22Rv1 (cell line): Measurements from ENCODE around the gene RXFP1.

ENCODE experiments used
- ZFX ChIP-seq: fragments of 450-650 bp; IDR thresholded peaks from 2 replicates; pipeline ENCODE4 v1.6.1; 2017; ENCODE audit warnings: antibody characterized with exemption, borderline replicate concordance
- TF ChIP-seq, protein P1 (sequence below): fragments of 450-650 bp; IDR thresholded peaks from 2 replicates; pipeline ENCODE4 v1.5.1; 2017; ENCODE audit warnings: mild to moderate bottlenecking

DNA sequence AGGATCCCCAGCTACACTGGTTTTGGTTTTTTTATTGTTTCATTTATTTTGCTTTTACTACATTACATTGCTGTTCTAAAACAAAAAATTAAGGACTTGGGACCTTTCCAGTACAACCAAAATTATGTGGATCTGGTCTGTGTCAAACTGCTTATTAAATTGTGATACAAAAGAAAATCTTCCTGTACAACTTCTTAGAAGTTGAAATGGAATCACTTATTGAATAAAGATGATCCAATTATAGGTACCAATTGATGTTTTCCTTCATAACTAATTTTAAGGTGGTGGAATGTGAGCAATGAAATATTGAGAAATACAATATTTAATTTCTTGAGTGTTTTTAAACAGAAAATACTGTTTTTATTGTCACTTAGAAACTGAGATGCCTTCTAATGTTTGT, 82.7 kb downstream of the RXFP1 start:
- TF ChIP-seq, protein P1, sequence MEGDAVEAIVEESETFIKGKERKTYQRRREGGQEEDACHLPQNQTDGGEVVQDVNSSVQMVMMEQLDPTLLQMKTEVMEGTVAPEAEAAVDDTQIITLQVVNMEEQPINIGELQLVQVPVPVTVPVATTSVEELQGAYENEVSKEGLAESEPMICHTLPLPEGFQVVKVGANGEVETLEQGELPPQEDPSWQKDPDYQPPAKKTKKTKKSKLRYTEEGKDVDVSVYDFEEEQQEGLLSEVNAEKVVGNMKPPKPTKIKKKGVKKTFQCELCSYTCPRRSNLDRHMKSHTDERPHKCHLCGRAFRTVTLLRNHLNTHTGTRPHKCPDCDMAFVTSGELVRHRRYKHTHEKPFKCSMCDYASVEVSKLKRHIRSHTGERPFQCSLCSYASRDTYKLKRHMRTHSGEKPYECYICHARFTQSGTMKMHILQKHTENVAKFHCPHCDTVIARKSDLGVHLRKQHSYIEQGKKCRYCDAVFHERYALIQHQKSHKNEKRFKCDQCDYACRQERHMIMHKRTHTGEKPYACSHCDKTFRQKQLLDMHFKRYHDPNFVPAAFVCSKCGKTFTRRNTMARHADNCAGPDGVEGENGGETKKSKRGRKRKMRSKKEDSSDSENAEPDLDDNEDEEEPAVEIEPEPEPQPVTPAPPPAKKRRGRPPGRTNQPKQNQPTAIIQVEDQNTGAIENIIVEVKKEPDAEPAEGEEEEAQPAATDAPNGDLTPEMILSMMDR: no peak
- no peak for TF ChIP-seq ZFX
